ENCODE results near the gene FXN. TPM values are rescaled to one million over a fixed set of nuclear protein-coding genes. Genes with fewer than 3 reads are reported as not detected.

Gene FXN
- total RNA-seq, 4 donors from 2014 or later: 4.6 to 13.2 (median 8.1) TPM

- Histone ChIP-seq H3K4me3 (no peak overlapping the region), H3K27me3 (no peaks in the 10 kb centered on the region), H3K4me1 (peaks cover 0 to 17% (median 6%) of the 10 kb centered on the region in 3 donors), H3K36me3 (no peaks in the 10 kb centered on the region), H3K9me3 (no peaks in the 10 kb centered on the region), H3K27ac (no peak overlapping the region)
- ATAC-seq: no peak
- 87 to 92% methylated on average over 7 to 11 of the region's 11 CpGs for WGBS, 2 donors (ENCODE audit: low coverage in 1 of 2)
- no peak for TF ChIP-seq CTCF (IDR thresholded peaks at IDR 0.05)
- TF ChIP-seq EP300 (IDR thresholded peaks at IDR 0.05): no peak
Observed at GRCh38 chr9:69118656-69119055, 83.1 kb downstream of the FXN start.

- Histone ChIP-seq H3K36me3 (no peaks in the 10 kb centered on the region), H3K4me1 (peaks cover 0 to 17% (median 6%) of the 10 kb centered on the region in 3 donors), H3K4me3 (peak overlapping the region; percentile 77 to 91), H3K27me3 (no peaks in the 10 kb centered on the region), H3K9me3 (no peaks in the 10 kb centered on the region), H3K27ac (peak overlapping the region; percentile 22 to 89 (median 82))
- WGBS, 2 donors (ENCODE audit: low coverage in 1 of 2): 72 to 86% methylated on average over 11 to 15 of the region's 27 CpGs
- ATAC-seq: no peak
- no peak for TF ChIP-seq EP300 (IDR thresholded peaks at IDR 0.05)
- TF ChIP-seq POLR2A (IDR thresholded peaks at IDR 0.05): no peak
- no peak for TF ChIP-seq POLR2AphosphoS5 (IDR thresholded peaks at IDR 0.05)
- TF ChIP-seq CTCF (IDR thresholded peaks at IDR 0.05): no peak
Observed at GRCh38 chr9:69120380-69121154, 85.0 kb downstream of the FXN start.

- Histone ChIP-seq H3K4me1 (peaks cover 0 to 17% (median 6%) of the 10 kb centered on the region in 3 donors), H3K4me3 (peak overlapping the region; percentile 77 to 91), H3K36me3 (no peaks in the 10 kb centered on the region), H3K27ac (peak overlapping the region; percentile 22 to 89 (median 82)), H3K9me3 (no peaks in the 10 kb centered on the region), H3K27me3 (no peaks in the 10 kb centered on the region)
- WGBS, 2 donors (ENCODE audit: low coverage in 1 of 2): 0 to 3% methylated on average over 4 to 6 of the region's 86 CpGs
- peak; percentile 59 for ATAC-seq
- TF ChIP-seq EP300 (IDR thresholded peaks at IDR 0.05) (no peak), POLR2A (IDR thresholded peaks at IDR 0.05) (peak in 1 of 2 donors; percentile 15)
Observed at GRCh38 chr9:69121155-69122081, 85.9 kb downstream of the FXN start.

- peak overlapping the region; percentile 22 to 89 (median 82) for H3K27ac ChIP-seq
- whole genome bisulfite sequencing, 2 donors (ENCODE audit: low coverage in 1 of 2): 1% methylated on average over 19 of the region's 28 CpGs; no CpG with 5 or more reads in 1 of the 2 donors
- H3K4me1 ChIP-seq: peaks cover 0 to 17% (median 6%) of the 10 kb centered on the region in 3 donors
- peak; percentile 76 for ATAC-seq
- no peaks in the 10 kb centered on the region for H3K9me3 ChIP-seq
- TF ChIP-seq EP300 (IDR thresholded peaks at IDR 0.05) (no peak), CTCF (IDR thresholded peaks at IDR 0.05) (no peak), POLR2AphosphoS5 (IDR thresholded peaks at IDR 0.05) (no peak), POLR2A (IDR thresholded peaks at IDR 0.05) (no peak)
- H3K27me3 ChIP-seq: no peaks in the 10 kb centered on the region
- H3K36me3 ChIP-seq: no peaks in the 10 kb centered on the region
- peak overlapping the region; percentile 77 to 91 for H3K4me3 ChIP-seq
Observed at GRCh38 chr9:69122082-69122548, 86.6 kb downstream of the FXN start.

- peak overlapping the region; percentile 77 to 91 for H3K4me3 ChIP-seq
- peaks cover 0 to 17% (median 6%) of the 10 kb centered on the region in 3 donors for H3K4me1 ChIP-seq
- no peaks in the 10 kb centered on the region for H3K36me3 ChIP-seq
- peak overlapping the region; percentile 4 to 89 (median 82) for H3K27ac ChIP-seq
- H3K27me3 ChIP-seq: no peaks in the 10 kb centered on the region
- ATAC-seq: peak; percentile 10
- TF ChIP-seq EP300 (IDR thresholded peaks at IDR 0.05) (no peak), POLR2AphosphoS5 (IDR thresholded peaks at IDR 0.05) (no peak), POLR2A (IDR thresholded peaks at IDR 0.05) (no peak), CTCF (IDR thresholded peaks at IDR 0.05) (no peak)
- 17 to 57% methylated on average over 11 to 15 of the region's 16 CpGs for WGBS, 2 donors (ENCODE audit: low coverage in 1 of 2)
- H3K9me3 ChIP-seq: no peaks in the 10 kb centered on the region
Observed at GRCh38 chr9:69122549-69123141, 87.1 kb downstream of the FXN start.
